Activated CD4-positive, CD25-positive, alpha-beta regulatory T cell treated with anti-CD3 and anti-CD28 coated beads, Interleukin-2, amount 50 U/mL, for 72 hours (primary cell): ENCODE results near the gene GRM5.

Source experiments
- DNase-seq: peaks from one replicate; pipeline ENCODE4 v3.0.0; 2021

Gene GRM5

GRCh38 chr11:88692306-88693086, 373.3 kb downstream of the GRM5 start:
- no peak for DNase-seq

- no peak for DNase-seq
These were observed 376.1 kb downstream of the GRM5 start for GRCh38 chr11:88689548-88690240.

- no peak for DNase-seq
These were observed 382.8 kb downstream of the GRM5 start for GRCh38 chr11:88683024-88683423.

- DNase-seq: no peak
These were observed 385.0 kb downstream of the GRM5 start for GRCh38 chr11:88680806-88681205.

- no peak for DNase-seq
These were observed 399.4 kb downstream of the GRM5 start for GRCh38 chr11:88666364-88666763.

- DNase-seq: no peak
These were observed 408.6 kb downstream of the GRM5 start for GRCh38 chr11:88657076-88657738.

- DNase-seq: no peak
These were observed 409.5 kb downstream of the GRM5 start for GRCh38 chr11:88656283-88656682.

- no peak for DNase-seq
These were observed 410.1 kb downstream of the GRM5 start for GRCh38 chr11:88655656-88656055.

GRCh38 chr11:88655196-88655595, 410.6 kb downstream of the GRM5 start:
- no peak for DNase-seq

GRCh38 chr11:88651556-88651955, 414.2 kb downstream of the GRM5 start:
- no peak for DNase-seq

GRCh38 chr11:88644724-88645123, 421.1 kb downstream of the GRM5 start:
- DNase-seq: no peak

- DNase-seq: no peak
These were observed 433.6 kb downstream of the GRM5 start for GRCh38 chr11:88632163-88632562.

GRCh38 chr11:88631497-88631896, 434.3 kb downstream of the GRM5 start:
- DNase-seq: no peak

- no peak for DNase-seq
These were observed 436.3 kb downstream of the GRM5 start for GRCh38 chr11:88629496-88629895.

- DNase-seq: no peak
These were observed 439.6 kb downstream of the GRM5 start for GRCh38 chr11:88626216-88626615.

- DNase-seq: no peak
These were observed 442.3 kb downstream of the GRM5 start for GRCh38 chr11:88623531-88623930.

GRCh38 chr11:88620568-88621130, 445.1 kb downstream of the GRM5 start:
- no peak for DNase-seq

GRCh38 chr11:88619656-88620385, 446.0 kb downstream of the GRM5 start:
- DNase-seq: no peak

GRCh38 chr11:88619071-88619425, 446.7 kb downstream of the GRM5 start:
- no peak for DNase-seq

GRCh38 chr11:88618327-88619070, 447.3 kb downstream of the GRM5 start:
- no peak for DNase-seq

- DNase-seq: no peak
These were observed 448.6 kb downstream of the GRM5 start for GRCh38 chr11:88617226-88617625.

- DNase-seq: no peak
These were observed 461.5 kb downstream of the GRM5 start for GRCh38 chr11:88604260-88604659.
